Breast epithelium (tissue), 4 donors: Measurements from ENCODE around the gene PDE7B. TPM values are rescaled to one million over a fixed set of nuclear protein-coding genes. Genes with fewer than 3 reads are reported as not detected.

Source experiments
- DNase-seq, 2 donors: peaks; one replicate each; pipeline ENCODE4 v3.0.0-alpha.2; 2019; ENCODE audit warnings: low spot score in 2 of 2
- H3K27ac ChIP-seq, 2 donors: fragments of 200-600 bp; sonication (generic) in 1 of 2; one replicate each; pipeline ENCODE4 v1.5.1; 2016 to 2019; ENCODE audit warnings: mild to moderate bottlenecking in 1 of 2
- H3K27me3 ChIP-seq, 2 donors: fragments of 200-600 bp; sonication (generic) in 1 of 2; one replicate each; pipeline versions ENCODE4 v1.5.1 to v1.6.0; 2017 to 2019; ENCODE audit warnings: control low read depth in 1 of 2, mild to moderate bottlenecking in 1 of 2
- H3K36me3 ChIP-seq: fragments of 200-600 bp; one replicate; pipeline ENCODE4 v1.5.1; 2019
- H3K4me1 ChIP-seq, 2 donors: fragments of 200-600 bp; sonication (generic); one replicate each; pipeline ENCODE4 v1.5.1; 2016 to 2019; ENCODE audit warnings: control low read depth in 1 of 2
- H3K4me3 ChIP-seq, 3 donors: fragments of 200-600 bp; sonication (generic); 1 replicate in 2 of 3; 2 replicates in 1 of 3; pipeline ENCODE4 v1.5.1; 2016 to 2019; ENCODE audit warnings: mild to moderate bottlenecking in 3 of 3, moderate library complexity in 2 of 3
- H3K9me3 ChIP-seq, 2 donors: fragments of 200-600 bp; sonication (generic) in 1 of 2; one replicate each; pipeline ENCODE4 v1.5.1; 2016 to 2019; ENCODE audit warnings: control low read depth in 1 of 2
- CTCF ChIP-seq, 3 donors: fragments of 450-650 bp; IDR thresholded peaks; one replicate each; pipeline ENCODE4 v1.5.1; 2016 to 2017; ENCODE audit warnings: antibody characterized with exemption in 3 of 3, mild to moderate bottlenecking in 3 of 3, moderate library complexity in 3 of 3
- POLR2A ChIP-seq: fragments of 450-650 bp; IDR thresholded peaks from one replicate; pipeline ENCODE4 v1.6.1; 2016; ENCODE audit warnings: antibody characterized with exemption, mild to moderate bottlenecking, moderate library complexity
- POLR2AphosphoS5 ChIP-seq, 3 donors: sonication (generic); formaldehyde crosslinking; IDR thresholded peaks; one replicate each; pipeline ENCODE4 v1.6.1; 2017; ENCODE audit warnings: antibody characterized with exemption in 3 of 3
- intact Hi-C: fragments of 100-400 bp; cut with DNase I; formaldehyde crosslinking; loops from one replicate; pipeline ENCODE4 v1.15.1; 2023; ENCODE audit warnings: low total_unique reads
- total RNA-seq, 3 donors: library from RNA; depleted of rRNA; stranded (reverse); fragments of >200 nt; gene quantifications; one replicate each; pipeline ENCODE4 v1.1.0, GENCODE V29; 2016

The PDE7B gene
- total RNA-seq, 3 donors from 2014 or later = 3.4 to 5.2 (median 5.1) TPM

GRCh38 chr6:135867332-135867731 lies 15.8 kb downstream of the PDE7B start:
- H3K9me3 ChIP-seq = no peaks in the 10 kb centered on the region
- no peak overlapping the region for H3K4me3 ChIP-seq
- no peaks in the 10 kb centered on the region for H3K36me3 ChIP-seq
- no peak overlapping the region for H3K27ac ChIP-seq
- no peak for DNase-seq
- no peak for TF ChIP-seq POLR2A
- no peak for TF ChIP-seq CTCF (IDR thresholded peaks at IDR 0.05)
- TF ChIP-seq POLR2AphosphoS5 (IDR thresholded peaks at IDR 0.05) = no peak
- no peaks in the 10 kb centered on the region for H3K4me1 ChIP-seq
- no peaks in the 10 kb centered on the region for H3K27me3 ChIP-seq
- intact Hi-C loops = no loop called here

GRCh38 chr6:135869857-135870256 lies 18.4 kb downstream of the PDE7B start:
- Histone ChIP-seq H3K27ac (no peak overlapping the region), H3K4me3 (no peak overlapping the region)

GRCh38 chr6:135870722-135871121 lies 19.2 kb downstream of the PDE7B start:
- no peak overlapping the region for H3K4me3 ChIP-seq
- H3K9me3 ChIP-seq = no peaks in the 10 kb centered on the region
- H3K4me1 ChIP-seq = no peaks in the 10 kb centered on the region
- H3K27me3 ChIP-seq = no peaks in the 10 kb centered on the region
- intact Hi-C loops = no loop called here
- no peak for DNase-seq
- no peak overlapping the region for H3K27ac ChIP-seq
- H3K36me3 ChIP-seq = no peaks in the 10 kb centered on the region
- TF ChIP-seq CTCF (IDR thresholded peaks at IDR 0.05) = no peak
- no peak for TF ChIP-seq POLR2AphosphoS5 (IDR thresholded peaks at IDR 0.05)
- no peak for TF ChIP-seq POLR2A

More at GRCh38 chr6:135869857-135870256, 18.4 kb downstream of the PDE7B start:
- Histone ChIP-seq H3K9me3 (no peaks in the 10 kb centered on the region), H3K27me3 (no peaks in the 10 kb centered on the region), H3K4me1 (no peaks in the 10 kb centered on the region), H3K36me3 (no peaks in the 10 kb centered on the region)
- TF ChIP-seq POLR2AphosphoS5 (IDR thresholded peaks at IDR 0.05) = no peak
- no peak for TF ChIP-seq POLR2A
- intact Hi-C loops = no loop called here
- DNase-seq = no peak

- no peak overlapping the region for H3K4me3 ChIP-seq
- no peaks in the 10 kb centered on the region for H3K36me3 ChIP-seq
- no peak for DNase-seq
- no peak for TF ChIP-seq POLR2AphosphoS5 (IDR thresholded peaks at IDR 0.05)
- TF ChIP-seq POLR2A = no peak
- TF ChIP-seq CTCF (IDR thresholded peaks at IDR 0.05) = no peak
- intact Hi-C loops = no loop called here
- H3K27ac ChIP-seq = no peak overlapping the region
- no peaks in the 10 kb centered on the region for H3K9me3 ChIP-seq
- H3K27me3 ChIP-seq = no peaks in the 10 kb centered on the region
- H3K4me1 ChIP-seq = no peaks in the 10 kb centered on the region
These were observed 19.8 kb downstream of the PDE7B start for GRCh38 chr6:135871296-135871695.

GRCh38 chr6:135871878-135872277 lies 20.4 kb downstream of the PDE7B start:
- no peak overlapping the region for H3K27ac ChIP-seq
- H3K4me1 ChIP-seq = no peaks in the 10 kb centered on the region
- intact Hi-C loops = no loop called here
- no peak for TF ChIP-seq CTCF (IDR thresholded peaks at IDR 0.05)
- no peak for TF ChIP-seq POLR2A
- TF ChIP-seq POLR2AphosphoS5 (IDR thresholded peaks at IDR 0.05) = no peak
- H3K9me3 ChIP-seq = no peaks in the 10 kb centered on the region
- DNase-seq = no peak
- no peaks in the 10 kb centered on the region for H3K27me3 ChIP-seq
- H3K36me3 ChIP-seq = no peaks in the 10 kb centered on the region
- H3K4me3 ChIP-seq = no peak overlapping the region

- Histone ChIP-seq H3K27ac (no peak overlapping the region), H3K4me1 (no peaks in the 10 kb centered on the region), H3K4me3 (no peak overlapping the region), H3K9me3 (no peaks in the 10 kb centered on the region), H3K27me3 (no peaks in the 10 kb centered on the region), H3K36me3 (no peaks in the 10 kb centered on the region)
- intact Hi-C loops = no loop called here
- TF ChIP-seq POLR2AphosphoS5 (IDR thresholded peaks at IDR 0.05) (no peak), POLR2A (no peak), CTCF (IDR thresholded peaks at IDR 0.05) (no peak)
- no peak for DNase-seq
These were observed 23.9 kb downstream of the PDE7B start for GRCh38 chr6:135875446-135875845.
